ENCODE measurements around the gene EMILIN3.

Gene EMILIN3

DNA sequence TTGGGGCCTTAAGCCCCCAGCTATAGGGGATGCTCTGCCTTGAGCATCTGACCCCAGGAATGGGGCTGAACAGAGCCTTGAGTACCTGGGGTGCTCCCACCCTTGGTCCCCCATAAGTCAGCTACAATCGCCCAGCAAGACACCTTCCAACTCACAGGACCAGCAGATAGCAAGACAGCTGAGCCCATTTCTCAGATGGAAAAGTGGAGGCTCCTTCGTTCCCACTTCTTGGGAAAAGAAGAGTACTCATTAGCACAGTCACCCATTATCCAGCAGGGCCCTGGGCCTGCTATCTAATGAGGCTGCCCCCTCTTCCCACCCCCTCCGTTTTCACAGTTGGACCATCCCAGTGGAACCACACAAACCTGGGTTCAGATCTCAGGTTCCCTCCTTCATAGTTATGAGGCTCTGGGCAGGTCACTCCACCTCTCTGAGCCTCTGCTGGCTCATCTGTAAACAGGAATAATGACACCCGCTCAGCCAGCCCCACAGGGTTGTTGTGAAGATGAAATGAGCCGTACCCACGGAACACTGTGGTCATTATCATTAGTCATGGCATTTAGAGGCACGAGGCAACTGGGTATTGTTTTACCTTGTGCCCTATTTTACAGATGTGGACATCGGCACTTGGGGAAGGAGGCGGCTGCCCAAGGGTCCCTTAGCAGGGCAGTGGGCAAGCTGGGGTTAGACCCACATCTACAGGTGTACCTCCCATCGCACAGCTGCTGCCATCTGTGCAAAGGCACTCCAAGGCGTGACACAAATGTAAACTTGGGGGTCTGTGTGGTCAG lies 21.5 kb downstream of the EMILIN3 start:
- DNase-seq: no peak

DNA sequence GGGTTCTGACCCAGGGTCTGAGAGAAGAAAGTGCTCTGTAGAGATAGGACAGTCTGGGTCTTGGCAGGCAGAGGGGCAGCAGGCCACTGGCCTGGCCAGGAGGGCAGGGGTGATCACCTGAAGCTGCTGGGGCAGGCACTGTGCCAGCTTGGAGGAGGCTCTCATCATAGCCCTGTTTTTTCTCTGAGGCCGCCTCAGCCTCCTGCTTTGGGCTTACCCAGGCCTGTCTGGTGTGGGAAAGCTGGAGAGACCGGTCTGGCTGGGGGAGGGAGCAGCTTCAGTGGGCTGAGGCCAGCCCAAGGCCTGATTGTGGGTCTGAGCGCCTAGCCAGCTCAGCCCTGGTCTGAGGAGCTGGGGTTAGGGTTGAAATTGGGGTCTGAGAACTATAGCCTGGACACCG lies 22.1 kb downstream of the EMILIN3 start:
- no peak for DNase-seq

DNA sequence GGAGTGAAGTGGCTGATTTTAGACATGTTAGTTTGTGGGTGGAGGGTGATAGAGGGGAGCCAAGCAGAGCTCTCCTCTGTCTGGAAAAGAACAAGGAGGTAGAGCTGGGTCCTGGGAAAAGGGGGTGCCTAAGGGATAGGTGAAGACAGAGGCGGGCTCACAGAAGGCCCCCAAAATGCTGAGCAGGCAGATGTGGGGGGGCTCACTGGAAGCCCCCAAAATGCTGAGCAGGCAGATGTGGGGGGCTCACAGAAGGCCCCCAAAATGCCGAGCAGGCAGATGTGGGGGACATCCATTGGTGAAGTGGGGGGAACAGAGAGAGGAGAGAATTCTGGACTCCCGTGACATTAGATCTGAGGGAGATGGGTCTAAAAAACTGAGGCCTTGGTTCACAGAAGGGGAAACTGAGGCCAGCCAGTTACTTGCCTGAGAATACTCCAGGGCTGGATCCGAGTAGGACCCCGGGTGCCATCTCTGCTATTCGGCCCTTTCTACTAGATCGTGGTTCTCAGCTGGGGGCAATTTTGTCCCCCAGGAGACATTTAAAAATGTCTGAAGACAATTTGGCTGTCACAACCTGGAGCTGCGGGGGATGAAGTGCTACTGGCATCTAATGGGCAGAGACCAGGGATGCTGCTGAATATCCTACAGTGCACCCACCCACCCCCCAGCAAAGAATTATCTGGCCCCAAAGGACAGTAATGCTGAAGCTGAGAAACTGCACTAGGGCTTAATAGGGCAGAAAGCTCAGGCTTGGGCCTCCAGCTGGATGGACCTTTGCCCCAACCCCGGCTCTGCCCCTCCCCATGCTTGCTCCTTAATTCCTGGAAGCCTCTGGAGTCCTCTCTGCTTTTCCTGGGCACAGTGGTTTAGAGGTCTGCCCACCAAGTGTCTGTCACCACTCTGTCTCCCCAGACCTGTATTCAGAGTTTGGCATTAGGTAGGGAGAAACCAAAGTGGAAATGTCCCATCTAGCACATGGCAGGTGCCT lies 23.8 kb downstream of the EMILIN3 start:
- no peak for DNase-seq

DNA sequence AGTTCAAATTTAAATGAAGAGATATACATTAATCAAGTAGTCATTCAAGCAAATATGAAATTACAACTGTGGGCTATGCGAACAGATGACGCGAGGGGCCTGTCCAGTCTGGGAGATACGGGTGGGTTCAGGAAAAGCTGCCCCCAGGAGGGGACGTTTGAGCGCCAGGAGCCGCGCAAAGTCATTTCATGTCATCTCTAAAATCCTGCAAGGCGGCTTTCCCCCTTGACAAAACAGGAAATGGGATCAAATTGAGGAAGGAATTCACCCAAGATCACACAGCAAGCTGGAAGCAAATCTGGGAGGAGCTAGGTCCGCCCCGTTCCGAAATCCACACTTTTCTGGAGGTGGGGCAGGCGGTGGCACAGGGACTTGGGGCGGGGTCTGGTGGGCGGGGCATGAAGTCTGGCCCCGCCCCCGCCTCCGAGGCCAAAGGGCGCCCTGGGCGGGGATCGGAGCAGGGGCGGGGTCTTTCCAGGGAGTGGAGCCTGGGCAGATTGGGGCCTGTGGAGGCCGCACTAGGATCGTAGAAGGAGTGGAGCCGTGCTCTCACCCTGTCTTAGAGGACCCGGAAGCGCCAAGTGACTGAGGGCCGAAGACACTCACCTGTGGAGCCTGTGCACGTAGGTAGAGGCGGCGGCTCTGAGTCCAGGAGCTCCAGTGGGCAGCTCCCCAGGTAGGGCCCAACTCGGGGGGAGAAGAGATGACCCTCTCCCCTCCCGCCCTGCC lies 26.1 kb downstream of the EMILIN3 start, which contains the start of gene LPIN3:
Gene LPIN3 (plus strand): TSS at position 495 of the 729 bp plus-strand sequence. CDS start 4,983 bp downstream, outside the sequence.
- DNase-seq: peak; percentile 55 to 76

DNA sequence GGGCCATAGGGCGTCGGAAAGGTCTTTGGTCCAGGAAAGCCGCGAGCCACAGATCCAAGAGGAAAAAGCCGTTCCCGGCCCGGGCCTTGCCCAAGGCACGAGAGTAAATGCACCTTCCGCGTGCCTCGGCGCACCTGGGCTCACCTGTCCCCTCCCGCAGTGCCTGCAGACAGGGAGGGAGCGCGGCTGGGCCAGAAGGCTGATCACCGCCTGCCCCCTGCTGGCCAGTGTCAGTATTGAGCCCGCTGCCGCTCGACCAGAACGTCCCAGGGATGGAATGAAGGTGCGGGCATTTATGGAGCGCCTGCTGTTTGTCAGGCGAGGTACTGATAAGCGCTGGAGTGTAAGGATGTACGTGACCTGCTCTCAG lies 26.7 kb downstream of the EMILIN3 start:
- DNase-seq: peak; percentile 89 to 91

DNA sequence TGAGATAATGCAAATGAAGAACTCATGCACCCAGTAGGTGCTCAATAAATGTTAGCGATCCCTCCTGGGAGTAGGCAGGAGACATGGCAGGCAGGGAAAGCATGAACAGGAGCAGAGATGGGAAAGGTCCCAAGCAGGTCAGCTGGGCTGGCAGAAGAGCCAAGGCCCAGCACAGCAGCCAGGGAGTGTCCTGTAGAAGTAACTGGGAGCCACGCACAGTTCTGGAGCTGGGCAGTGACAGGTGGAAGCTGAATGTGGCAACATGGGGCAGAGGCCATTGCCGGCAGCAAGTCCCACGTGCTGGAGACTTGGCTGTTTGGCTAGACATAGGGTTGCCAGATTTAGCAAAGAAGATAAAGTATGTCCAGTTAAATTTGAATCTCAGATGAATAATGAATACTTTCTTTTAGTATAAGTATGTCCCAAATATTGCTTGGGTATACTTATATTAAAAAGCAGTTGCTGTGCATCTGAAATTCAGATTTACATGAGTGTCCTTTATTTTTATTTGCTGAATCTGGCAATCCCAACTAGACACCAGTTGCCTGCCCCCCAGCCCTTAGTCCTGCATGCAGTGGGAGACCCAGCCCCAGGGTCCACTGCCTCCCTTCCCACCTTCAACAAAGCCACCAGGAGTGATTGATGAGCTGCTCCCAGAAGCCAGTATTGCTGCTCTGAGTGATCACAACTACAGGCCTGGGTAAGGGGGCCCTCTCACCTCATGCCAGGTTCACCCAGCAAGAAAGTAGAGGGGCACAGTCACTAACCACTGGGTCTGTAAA lies 29.7 kb downstream of the EMILIN3 start:
- DNase-seq: no peak

DNA sequence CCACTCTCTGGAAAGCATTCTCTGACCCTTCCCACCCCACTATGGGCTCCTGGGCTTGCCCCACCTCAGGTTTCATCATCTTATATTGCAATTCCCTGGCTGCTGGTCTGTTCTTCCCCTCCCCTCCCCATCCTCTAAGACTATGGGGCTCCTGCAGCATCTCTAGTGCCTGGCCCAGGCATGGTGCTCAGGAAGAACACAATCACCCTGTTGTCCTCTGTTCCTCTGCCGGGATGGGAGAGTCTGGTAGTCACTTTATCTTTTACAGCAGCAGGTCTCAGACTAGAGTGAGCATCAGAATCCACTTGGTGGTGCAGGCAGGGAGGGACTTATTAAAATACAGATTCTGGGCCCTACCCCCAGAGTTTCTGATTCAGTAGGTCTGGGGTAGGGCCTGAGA lies 31.0 kb downstream of the EMILIN3 start:
- DNase-seq: no peak

DNA sequence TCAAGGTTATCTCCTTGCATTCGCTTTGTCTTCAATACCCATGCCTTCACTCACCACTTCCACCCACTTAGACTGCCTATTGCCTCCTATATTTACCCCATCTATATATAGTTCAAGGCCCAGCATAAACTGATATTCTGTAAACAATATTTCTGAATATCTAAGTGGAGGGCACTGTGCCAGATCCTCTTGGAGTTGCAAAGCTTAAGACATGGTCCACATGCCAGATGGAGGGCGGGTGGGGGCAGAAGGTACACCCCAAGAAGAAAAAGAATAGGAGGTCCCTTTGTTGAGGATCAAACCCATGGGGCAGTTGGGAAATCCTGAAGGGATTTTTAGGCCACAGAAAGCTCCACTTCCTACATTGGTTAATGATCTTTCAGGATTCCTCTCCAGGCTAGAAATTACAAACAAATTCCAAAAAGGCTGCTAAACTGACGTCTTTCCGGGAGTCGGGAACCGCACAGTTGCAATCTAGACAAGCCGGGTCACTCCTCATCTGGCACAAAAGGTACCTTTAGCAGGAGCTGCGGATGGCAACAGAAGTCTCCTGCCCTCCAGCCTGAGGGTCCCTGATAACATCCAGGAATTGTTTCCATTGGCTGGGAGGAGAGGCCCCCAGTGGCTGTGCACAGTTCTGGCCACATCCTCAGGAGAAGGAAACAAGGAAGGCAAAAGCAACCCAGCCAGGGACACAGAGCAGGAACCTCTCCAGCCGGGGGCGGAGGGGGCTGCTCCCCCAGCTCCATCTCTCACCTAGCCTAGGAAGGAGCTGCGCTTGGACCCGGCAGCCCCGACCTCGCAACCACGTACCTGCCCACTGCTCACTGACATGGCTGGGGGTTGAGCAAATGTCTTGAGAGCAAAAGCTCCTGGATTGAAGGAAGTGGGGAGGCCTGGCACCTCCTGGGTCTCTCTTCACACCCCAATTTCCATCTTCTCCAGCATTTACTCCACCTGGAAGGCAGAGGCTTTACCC lies 31.9 kb downstream of the EMILIN3 start:
- no peak for DNase-seq

DNA sequence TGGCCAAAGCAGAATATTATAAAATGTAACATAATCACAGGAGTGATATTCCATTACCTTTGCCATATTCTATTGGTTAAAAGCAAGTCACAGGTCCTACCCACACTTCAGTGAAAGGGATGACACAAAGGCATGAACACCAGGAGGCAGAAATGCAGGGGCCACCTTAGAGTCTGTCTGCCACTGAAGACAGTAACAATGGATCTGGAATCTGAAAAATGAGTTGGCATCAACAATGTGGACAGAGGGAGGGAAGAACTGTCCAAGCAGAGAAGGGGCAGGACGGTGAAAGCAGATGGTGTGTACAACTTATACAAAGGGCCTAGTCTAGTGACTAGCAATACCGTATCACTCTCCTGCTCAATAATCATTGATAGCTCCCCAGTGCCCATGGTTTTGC lies 32.6 kb downstream of the EMILIN3 start:
- no peak for DNase-seq

DNA sequence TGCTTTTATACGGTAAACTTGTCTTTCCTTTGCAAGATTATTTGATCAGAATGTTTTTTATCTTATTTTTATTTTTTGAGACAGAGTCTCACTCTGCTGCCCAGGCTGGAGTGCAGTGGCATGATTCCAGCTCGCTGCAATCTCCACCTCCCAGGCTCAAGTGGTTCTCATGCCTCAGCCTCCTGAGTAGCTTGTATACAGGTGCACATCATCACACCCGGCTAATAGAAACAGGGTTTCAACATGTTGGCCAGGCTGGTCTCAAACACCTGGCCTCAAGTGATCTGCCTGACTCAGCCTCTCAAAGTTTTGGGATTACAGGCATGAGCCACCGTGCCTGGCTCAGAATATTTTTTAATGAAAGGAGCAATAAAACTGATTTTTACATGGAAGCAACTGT lies 34.9 kb downstream of the EMILIN3 start:
- no peak for DNase-seq

DNA sequence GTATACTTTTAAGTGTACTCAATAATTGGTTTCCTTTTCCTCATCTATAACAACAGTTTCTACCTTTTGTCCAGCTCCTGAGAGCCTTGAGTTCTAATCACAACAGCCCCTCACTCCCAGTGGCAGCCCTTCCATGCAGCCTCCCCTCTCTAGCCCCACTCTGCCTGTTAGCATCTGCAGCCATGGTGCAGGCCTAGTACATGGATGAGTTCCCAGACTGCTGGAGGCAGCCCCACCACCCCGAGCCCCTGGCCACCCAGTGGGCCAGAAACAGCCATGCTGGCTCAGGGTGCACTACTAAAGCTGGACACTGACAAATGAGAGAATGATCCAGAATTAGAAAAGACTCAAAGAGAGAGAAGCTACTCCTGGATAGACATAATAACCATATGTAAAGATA lies 35.7 kb downstream of the EMILIN3 start:
- DNase-seq: no peak

DNA sequence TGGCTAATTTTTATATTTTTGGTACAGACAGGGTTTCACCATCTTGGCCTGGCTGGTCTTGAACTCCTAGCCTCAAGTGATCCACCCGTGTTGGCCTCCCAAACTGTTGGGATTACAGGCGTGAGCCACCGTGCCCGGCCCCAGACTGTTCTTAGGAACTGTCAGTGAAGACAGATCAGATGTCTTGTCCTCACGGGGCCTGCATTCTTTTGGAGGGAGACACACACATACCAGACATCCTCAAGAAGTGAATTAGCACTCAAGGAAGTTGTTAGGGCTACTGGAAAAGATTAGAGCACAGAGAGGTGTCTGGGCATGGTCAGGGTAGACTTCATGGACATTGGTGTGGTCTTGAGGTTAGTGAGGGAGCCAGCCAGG lies 36.3 kb downstream of the EMILIN3 start:
- DNase-seq: no peak

DNA sequence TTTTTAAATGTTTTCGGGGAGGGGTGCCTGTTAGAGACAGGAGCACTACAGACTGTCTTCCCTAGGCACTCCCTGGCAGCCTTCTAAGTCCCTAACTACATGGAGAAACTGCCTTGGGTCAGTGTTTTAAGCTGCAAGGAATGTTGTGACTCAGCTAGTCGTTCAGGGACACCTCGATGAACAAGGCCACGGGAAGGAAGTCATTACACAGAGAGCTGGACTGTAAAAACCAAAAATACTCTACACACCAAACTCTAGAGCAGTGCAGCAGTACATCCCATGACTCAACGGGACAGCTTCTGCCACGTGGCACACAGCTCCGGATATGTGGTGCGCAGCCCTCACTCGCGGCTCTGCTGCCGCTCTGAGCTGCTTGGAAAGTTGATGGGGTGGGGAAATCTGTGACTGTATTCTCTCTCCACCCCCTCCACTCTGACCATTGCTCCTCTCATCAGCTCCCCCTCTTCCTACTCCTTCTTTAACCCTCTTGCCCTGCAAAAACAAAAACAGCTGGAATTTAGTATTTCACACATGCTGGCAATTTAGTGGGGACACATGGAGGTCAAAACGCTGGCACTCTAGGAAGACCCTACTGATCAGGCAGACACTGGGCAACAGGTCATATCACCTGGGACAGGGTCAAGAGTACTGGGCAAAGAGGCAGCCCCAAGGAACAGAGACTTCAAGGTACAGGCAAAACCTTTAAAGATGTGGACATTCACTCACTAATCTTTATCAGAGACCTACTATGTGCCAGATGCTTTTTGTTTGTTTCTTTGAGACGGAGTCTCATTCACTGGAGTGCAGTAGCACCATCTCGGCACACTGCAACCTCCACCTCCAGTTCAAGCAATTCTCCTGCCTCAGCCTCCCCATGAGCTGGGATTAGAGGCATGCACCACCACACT lies 36.9 kb downstream of the EMILIN3 start:
- DNase-seq: peak; percentile 64 to 68

DNA sequence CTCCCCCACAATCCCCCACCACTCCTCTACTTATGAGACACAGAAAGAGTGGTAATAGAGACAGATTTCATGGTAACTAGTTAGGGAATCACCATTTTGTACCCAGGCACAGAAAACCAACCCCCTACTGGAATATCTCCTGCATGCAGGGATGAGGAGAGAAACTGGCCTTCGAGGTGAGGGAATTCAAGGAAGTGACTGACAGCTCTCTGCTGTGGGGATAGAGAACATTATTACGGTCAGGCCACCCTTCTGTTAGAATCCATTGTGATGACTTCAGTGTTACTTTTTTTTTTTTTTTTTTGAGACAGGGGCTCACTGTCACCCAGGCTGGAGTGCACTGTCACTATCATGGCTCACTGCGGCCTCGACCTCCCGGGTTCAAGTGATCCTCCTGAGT lies 39.4 kb downstream of the EMILIN3 start:
- no peak for DNase-seq

DNA sequence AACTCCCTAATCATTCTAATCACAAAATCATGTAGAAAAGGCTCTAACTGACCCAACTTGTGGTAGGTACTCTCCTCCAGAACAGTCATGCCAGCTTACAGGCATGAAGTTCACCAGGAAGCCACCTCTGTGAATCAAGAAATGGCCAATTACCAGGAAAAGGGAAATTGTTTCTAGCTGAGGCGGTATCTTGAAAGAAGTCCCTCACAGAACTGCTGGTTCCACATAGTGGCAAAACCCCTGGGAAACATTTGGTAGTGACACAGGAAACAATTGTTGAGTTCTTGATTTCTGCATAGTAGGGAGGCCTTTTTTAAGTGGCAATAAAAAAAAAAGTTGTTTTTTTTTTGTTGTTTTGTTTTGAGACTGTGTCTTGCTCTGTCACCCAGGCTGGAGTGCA lies 45.6 kb downstream of the EMILIN3 start:
- DNase-seq: no peak

DNA sequence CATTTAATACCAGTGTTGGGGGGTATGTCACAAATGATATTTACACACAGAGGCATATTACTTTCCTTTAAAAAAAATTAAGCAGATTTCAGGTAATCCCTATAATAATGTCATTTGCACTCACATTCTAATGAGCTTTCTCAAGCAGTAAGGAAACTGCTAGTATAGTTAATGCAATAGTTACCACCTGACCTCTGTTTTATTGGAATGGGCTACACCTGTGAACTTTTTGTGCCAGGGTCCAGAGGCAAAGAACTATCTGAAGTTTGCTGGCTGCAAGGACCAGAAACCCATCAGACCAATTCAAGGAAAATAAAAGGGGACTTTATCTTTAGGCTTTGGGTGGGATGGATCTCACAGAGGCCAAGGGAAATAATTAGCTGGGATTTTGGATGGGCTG lies 46.2 kb downstream of the EMILIN3 start:
- DNase-seq: no peak

DNA sequence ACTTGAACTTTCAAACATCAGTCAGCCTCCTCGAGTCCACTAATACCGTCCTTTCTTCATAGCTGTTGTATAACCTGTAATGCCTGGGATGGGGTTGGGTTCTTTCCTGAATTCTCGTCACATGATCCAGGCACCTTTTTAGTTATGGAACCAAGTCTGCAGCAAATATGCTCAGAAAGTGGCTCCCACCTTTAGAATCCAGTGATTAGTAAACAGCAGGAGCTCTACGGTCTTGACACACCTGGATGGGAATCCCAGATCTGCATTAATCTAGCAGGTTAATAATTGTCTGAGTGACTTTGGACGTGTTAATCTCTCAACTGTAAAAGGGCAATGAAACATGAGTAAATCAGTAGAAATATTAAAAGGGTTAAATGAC lies 48.4 kb downstream of the EMILIN3 start:
- DNase-seq: no peak

DNA sequence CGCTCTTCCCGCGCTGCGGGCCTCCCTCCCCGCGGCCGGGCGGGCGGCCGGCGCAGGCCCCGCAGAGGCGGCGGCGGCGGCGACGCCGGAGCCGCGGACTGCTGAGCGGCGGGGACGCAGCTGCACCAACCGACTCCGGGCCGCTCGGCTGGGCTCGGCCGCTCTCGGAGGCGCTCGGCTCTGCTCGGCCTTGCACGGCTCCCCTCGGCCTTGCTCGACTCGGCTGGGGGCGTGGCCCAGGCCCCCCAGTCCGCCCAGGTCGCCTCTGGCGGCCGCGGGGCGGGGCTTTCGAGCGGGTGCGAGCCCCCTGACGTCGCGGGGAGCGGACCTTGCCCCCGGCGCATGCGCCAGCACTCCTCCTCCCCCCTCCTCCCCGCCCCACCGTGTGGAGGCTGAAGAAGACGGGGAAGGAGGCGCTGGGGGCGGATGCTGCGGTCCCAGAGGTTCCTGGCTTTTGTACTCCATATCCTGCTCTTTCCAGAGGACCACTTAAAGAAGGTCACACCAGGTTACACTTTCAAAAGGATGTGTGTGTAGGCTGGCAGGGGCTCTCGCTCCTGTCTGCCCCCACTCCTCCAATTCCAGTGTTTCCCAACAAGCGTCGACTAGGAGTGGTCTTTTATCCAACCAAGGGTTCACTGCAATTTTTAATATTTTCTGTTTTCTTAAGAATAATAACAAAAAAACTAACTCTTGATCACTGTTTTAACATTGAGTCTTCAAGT lies 48.9 kb downstream of the EMILIN3 start, which contains the start of gene ZHX3:
Gene ZHX3 (minus strand): TSS at position 186 of the 725 bp plus-strand sequence. CDS start 112,815 bp downstream, outside the sequence.
- DNase-seq: peak; percentile 96 to 97

Measured in stimulated activated CD4-positive, alpha-beta T cell treated with anti-CD3 and anti-CD28 coated beads, Interleukin-2, amount 100 ng/mL, for 24 hours (primary cell).